ENCODE measurements around the gene GRAMD2B.

GRCh38 chr5:126376443-126376842, 46.8 kb upstream of the GRAMD2B start:
- TF ChIP-seq CTCF (IDR thresholded peaks at IDR 0.05) (no peak), REST (IDR thresholded peaks at IDR 0.05; ENCODE audit: insufficient read depth in 1 of 2, low read depth in 2 of 2, low read length in 1 of 2) (no peak)
